ENCODE results near the gene JAM2. TPM values are rescaled to one million over a fixed set of nuclear protein-coding genes. Genes with fewer than 3 reads are reported as not detected.

JAM2 gene
- total RNA-seq, 1 donor from 2014 or later, result 0.05 TPM

DNA sequence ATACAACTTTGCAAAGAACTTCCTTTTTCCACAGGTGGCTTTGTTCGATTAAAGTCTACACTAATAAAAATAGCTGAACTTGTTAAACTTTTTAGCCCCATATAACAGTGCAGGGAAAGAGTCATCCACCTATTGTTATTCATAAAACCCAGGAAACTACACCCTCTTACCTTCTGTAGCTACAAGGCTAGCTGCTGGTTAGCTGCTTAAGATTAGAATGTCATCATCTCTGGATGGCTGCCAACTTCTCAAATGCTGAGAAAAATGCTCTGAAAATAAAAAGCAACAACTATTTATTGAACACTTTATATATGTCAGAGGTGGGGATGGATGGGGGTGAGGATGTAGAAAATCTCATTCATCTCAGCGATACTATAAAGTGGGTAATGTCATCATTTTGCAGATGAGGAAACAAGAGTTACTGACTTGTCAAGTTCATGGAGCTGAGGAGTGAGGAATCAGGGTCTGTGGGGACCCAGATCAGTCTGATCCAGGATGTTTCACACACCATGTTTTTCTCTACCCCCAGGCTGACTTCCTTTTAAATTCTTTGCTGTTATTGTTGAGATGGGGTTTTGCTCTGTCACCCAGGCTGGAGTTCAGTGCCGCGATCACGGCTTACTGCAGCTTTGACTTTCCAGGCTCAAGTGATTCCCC lies 78.6 kb downstream of the JAM2 start:
- DNase-seq (ENCODE audit: low read depth), result peak; percentile 51

DNA sequence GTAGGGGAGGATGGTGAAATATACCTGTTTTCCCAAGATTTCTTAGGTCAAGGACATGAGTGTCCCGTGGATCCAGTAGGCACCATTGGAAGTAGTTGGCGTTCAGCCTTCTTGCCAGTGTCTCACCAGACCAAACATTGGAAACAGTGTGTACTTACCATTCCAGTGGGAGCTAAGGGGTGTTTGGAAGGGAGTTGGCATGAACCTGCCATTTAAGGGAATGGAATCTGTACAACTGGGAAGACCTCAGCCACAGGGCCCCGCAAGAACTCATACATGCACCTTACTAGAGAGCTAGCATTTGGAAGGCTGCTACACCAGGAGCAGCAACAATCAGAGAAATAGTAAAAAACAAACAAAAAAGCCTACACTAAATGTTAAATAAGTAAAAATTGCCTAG lies 82.9 kb downstream of the JAM2 start:
- no peak for DNase-seq (ENCODE audit: low read depth)

GRCh38 chr21:25722631-25723030 lies 83.6 kb downstream of the JAM2 start:
- no peak for DNase-seq (ENCODE audit: low read depth)

- peak; percentile 8 for DNase-seq (ENCODE audit: low read depth)
Observed at GRCh38 chr21:25732091-25732760, 93.2 kb downstream of the JAM2 start.

- DNase-seq (ENCODE audit: low read depth), result peak; percentile 27
Observed at GRCh38 chr21:25733859-25734653, 95.0 kb downstream of the JAM2 start.

DNA sequence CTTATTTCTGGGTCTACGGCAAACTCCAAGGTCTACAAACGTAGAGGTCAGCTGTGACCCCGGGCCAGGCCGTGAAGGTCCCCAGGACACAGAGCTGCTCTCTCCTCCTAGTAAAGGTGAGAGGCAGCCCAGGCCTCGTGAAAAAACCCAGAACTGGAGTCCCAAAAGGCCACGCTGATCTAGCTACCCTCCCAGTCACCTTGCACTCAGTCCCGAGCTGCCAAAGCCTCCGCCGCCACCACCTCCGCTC lies 95.5 kb downstream of the JAM2 start:
- no peak for DNase-seq (ENCODE audit: low read depth)

- peak; percentile 97 for DNase-seq (ENCODE audit: low read depth)
Observed at GRCh38 chr21:25734904-25735645, 96.0 kb downstream of the JAM2 start, which contains the start of the genes ATP5PF and GABPA. TSS of gene ATP5PF (minus strand) at chr21:25734904. CDS start at chr21:25729794, 5,110 bp downstream. TSS of gene GABPA (plus strand) at chr21:25734972. CDS start at chr21:25741599, 6,627 bp downstream.

DNA sequence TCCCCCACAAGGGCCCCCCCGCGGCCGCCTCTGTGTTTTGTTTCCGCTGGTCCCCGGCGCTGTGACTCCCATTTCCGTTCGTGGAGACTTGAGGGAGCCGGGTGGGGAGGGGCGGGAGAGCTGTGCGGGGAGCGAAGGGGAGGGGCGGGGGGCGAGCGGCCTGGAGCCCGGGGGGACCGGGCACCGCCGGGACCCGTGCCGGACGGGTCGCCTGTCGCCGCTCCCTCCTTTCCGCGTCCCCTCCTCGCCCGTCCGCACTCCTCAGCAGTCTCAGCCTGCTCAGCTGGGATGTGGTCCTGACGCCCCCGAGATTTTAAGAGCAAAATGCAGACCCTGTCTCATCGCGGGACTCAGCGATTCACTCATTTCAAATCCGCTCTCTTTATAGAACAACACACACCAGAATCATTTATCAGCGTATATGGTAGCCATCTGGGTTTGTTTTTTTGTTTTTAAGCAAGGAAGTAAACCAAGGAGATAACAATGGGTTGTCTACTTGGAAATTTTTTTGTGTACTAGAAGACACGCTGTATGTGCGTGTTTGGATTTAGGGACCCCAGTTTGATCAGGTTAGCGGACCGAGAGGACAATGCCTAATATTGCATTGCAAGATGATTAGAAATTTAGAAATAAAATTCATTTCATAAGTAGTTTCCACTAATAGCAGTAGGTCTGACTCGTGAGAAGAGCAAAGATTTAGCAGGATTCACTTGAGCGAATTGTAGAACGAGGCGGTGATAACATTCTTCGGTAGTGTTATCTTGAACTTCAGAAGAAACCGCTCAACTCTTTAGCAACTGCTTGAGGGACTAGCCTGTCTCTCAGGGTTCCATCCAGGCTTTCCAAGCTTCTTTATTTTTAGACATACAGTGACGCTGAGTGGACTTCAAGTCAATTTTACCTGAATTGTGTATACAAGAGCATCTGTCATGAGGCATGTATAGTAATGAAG lies 96.9 kb downstream of the JAM2 start:
- peak; percentile 52 for DNase-seq (ENCODE audit: low read depth)

DNA sequence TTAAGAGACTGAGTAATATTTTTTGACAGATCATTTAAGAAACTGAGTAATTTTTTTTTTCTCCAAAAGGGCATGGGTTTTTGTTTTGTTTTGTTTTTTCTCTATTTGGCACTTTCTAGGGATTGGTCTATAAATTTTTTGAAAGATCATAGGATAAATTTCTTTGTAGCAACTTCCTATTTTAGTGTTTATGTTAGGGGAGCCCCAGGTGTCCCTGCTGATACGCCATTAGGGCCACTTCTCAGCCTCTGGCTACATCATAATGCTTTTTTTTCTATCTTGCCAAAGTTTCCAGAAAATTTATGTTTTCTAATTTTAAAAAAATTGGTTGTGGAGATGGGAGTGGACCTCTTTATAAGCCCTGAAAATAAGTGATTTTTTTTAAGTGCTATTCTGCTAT lies 98.4 kb downstream of the JAM2 start:
- DNase-seq (ENCODE audit: low read depth), result no peak

DNA sequence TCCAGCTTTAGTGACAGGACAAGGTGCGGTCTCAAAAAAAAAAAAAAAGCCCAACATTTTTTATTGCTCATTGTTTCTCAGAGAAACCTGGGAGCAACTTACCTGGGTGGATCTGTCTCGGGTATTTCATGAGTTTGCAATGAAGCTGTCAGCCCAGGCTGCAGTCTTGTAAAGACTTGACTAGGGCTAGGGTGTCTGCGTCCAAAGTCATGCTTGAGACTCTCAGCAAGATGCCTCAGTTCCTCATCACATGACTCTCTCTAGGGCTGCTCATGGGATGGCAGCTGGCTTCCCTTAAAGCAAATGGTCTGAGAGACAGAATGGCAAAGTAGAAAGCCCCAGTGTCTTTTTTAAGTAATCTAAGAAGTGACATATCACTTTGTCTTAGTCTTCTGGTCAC lies 103.8 kb downstream of the JAM2 start:
- no peak for DNase-seq (ENCODE audit: low read depth)

- DNase-seq (ENCODE audit: low read depth), result no peak
Observed at GRCh38 chr21:25744854-25745253, 105.8 kb downstream of the JAM2 start.

DNA sequence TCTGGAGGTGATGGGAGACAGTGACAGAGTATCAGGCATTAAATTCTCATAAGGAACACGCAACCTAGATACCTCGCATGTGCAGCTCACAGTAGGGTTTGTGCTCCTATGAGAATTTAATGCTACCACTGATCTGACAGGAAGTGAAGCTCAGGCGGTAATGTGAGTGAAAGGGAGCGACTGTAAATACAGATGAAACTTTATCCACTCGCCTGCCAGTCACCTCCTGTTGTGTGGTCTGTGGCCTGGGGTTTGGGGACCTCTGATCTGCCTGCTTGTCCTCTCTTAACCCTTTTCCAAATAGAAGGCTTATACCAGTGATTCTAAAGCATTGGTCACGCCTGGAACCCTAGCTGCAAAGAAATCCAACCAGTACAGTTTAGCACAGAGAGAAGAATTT lies 111.0 kb downstream of the JAM2 start:
- DNase-seq (ENCODE audit: low read depth), result no peak

DNA sequence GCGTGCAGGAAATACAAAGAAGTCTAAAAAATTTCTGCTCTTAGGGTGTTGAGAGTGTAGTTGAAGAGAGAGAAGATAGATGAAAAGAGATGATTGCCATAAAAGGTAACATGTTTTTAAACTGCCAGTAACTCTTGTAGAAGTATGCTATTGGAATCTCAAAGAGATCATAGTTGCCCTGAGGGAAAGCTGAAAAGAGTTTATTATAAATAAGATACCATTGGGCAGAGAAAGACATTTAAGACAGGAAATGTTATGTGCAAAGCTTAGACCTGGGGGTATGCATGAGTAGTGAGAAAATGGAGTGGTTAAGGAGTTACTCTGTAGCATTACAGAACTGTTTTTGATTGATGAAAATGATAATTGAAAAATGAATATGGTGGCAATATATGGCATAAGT lies 113.4 kb downstream of the JAM2 start:
- no peak for DNase-seq (ENCODE audit: low read depth)

- DNase-seq (ENCODE audit: low read depth), result no peak
Observed at GRCh38 chr21:25756190-25756932, 117.3 kb downstream of the JAM2 start.

DNA sequence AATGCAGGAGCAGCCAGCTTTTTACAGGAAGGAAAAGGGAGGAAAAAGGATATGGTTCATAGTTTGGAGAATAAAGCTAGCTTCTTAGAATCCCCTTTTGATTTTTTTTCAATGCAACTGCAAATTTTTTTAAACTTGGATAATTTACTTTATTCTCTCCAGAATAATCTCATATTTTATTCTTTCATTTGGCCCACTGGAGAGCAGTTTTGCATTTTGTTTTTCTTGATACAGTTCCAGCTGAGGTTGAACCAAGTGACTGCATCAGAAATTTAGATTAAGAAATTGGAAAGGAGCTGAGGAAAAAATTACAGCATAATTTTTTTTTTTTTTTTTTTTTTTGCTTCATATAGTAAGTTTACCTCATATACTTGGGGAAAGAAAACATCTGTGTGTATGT lies 118.5 kb downstream of the JAM2 start:
- DNase-seq (ENCODE audit: low read depth), result no peak

DNA sequence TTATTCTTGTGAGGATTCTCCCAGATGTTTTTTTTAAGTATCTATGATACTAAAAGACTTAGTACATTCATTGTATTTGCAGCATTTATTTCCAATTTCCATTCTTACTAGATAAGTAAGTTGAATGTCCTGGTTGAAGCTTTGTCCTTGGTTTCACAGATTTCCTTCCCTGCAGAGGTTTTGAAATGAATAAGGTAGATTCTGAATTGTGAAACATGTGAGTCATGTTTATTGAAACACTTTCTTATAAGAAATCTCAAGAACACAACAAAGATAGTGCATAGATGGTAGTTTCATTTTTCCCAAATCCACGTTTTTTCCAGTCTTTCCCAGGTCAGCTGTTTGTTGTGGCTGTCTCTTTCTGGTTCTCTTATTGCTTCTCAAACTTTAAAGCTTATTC lies 120.5 kb downstream of the JAM2 start:
- peak; percentile 23 for DNase-seq (ENCODE audit: low read depth)

DNA sequence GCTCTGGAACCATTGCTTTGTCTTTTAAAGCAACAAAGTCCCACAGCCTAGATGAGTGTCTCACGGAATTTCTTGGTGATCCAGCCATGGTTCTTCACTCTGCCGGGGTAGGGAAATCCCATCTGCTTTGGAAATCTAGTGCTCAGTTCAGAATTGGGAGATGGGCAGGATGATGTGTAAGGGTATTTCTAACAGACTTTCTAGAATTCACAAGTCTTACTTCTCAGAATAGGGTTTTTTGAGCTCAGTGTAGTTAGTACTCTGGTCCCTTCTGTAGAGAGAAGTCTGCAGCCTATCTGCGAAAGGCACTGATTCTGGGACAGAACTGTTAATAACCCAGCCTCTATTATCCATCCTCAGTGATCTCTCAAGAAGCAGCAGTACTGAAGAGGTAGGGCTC lies 121.0 kb downstream of the JAM2 start:
- no peak for DNase-seq (ENCODE audit: low read depth)

DNA sequence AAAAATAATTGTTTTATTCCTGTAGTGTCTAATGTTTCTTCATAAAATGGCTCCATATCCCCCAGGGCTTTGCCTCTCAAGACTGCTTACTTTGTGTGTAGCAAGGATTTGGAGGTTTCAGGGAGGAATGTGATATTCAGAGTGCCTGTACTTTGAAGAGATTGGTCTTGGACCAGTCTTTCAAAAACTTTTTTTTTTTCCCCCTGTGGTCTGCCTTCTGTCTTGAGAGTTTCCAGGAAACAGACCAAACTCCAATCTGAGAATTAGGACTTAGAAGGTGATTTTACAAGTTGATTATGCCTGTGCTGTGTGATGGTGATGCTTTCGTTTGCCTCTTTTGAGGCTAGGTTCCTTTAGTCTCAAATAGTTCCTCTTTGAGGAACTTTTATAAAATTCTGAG lies 121.6 kb downstream of the JAM2 start:
- no peak for DNase-seq (ENCODE audit: low read depth)

- no peak for DNase-seq (ENCODE audit: low read depth)
Observed at GRCh38 chr21:25764065-25764464, 125.0 kb downstream of the JAM2 start.
